IMR-90 (cell line): ENCODE data around the gene TRPC4.

Experiments
- BHLHE40 ChIP-seq: fragments of 150-350 bp; IDR thresholded peaks from 2 replicates; pipeline ENCODE4 v1.6.1; 2016; ENCODE audit warnings: mild to moderate bottlenecking, low read depth, low read length
- CEBPB ChIP-seq: IDR thresholded peaks from 2 replicates; pipeline ENCODE4 v1.6.1; 2012; ENCODE audit warnings: low read depth, low read length, improper control_type of control experiment
- CHD1 ChIP-seq: IDR thresholded peaks from 2 replicates; pipeline ENCODE4 v1.6.1; 2012; ENCODE audit warnings: low read depth, low read length, improper control_type of control experiment
- CTCF ChIP-seq: conservative IDR thresholded peaks from 2 replicates; pipeline ENCODE4 v1.5.1; 2012; ENCODE audit warnings: mild to moderate bottlenecking, low read depth, low read length, improper control_type of control experiment
- MAFK ChIP-seq: IDR thresholded peaks from 2 replicates; pipeline ENCODE4 v1.6.1; 2012; ENCODE audit warnings: low read depth, low read length, improper control_type of control experiment
- MAZ ChIP-seq: IDR thresholded peaks from 2 replicates; pipeline ENCODE4 v1.6.1; 2012; ENCODE audit warnings: low read depth, mild to moderate bottlenecking, low read length, improper control_type of control experiment, moderate library complexity, borderline replicate concordance
- NFE2L2 ChIP-seq: fragments of 150-350 bp; IDR thresholded peaks from 2 replicates; pipeline ENCODE4 v1.6.1; 2016; ENCODE audit warnings: low read depth, mild to moderate bottlenecking, low read length
- POLR2A ChIP-seq: IDR thresholded peaks from 2 replicates; pipeline ENCODE4 v1.6.1; 2012; ENCODE audit warnings: mild to moderate bottlenecking, low read depth, low read length
- RAD21 ChIP-seq: IDR thresholded peaks from 2 replicates; pipeline ENCODE4 v1.6.1; 2012; ENCODE audit warnings: low read length, improper control_type of control experiment
- RCOR1 ChIP-seq: IDR thresholded peaks from 2 replicates; pipeline ENCODE4 v1.6.1; 2012; ENCODE audit warnings: mild to moderate bottlenecking, low read length, improper control_type of control experiment; ENCODE audit not compliant: insufficient replicate concordance
- SMC3 ChIP-seq: fragments of 150-350 bp; IDR thresholded peaks from 2 replicates; pipeline ENCODE4 v1.6.1; 2016; ENCODE audit warnings: low read depth, mild to moderate bottlenecking, antibody characterized with exemption, low read length, moderate library complexity
- TF ChIP-seq, protein P1 (sequence below): fragments of 150-350 bp; IDR thresholded peaks from 2 replicates; pipeline ENCODE4 v1.6.1; 2017; ENCODE audit warnings: mild to moderate bottlenecking, antibody characterized with exemption, low read length, low read depth

- TF ChIP-seq RAD21 (no peak), CTCF (no peak), POLR2A (no peak), NFE2L2 (no peak), RCOR1 (no peak), CHD1 (no peak), CEBPB (no peak), MAFK (no peak), MAZ (no peak), SMC3 (no peak), BHLHE40 (no peak)
- TF ChIP-seq, protein P1, sequence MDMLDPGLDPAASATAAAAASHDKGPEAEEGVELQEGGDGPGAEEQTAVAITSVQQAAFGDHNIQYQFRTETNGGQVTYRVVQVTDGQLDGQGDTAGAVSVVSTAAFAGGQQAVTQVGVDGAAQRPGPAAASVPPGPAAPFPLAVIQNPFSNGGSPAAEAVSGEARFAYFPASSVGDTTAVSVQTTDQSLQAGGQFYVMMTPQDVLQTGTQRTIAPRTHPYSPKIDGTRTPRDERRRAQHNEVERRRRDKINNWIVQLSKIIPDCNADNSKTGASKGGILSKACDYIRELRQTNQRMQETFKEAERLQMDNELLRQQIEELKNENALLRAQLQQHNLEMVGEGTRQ: no peak
Measured at GRCh38 chr13:37632294-37632693, 237.3 kb downstream of the TRPC4 start.
